ENCODE data around the gene TULP4.
A peak's percentile ranks its signal among the peaks of the same experiment; 100 is the strongest.
"Not testable (repeated sequence)": the region's sequence is repeated elsewhere in the genome, so short reads cannot be mapped to it uniquely, and the experiment has no call there.

Gene TULP4

GRCh38 chr6:158312165-158312564 is at the start of gene TULP4:
TSS of gene TULP4 (plus strand) at chr6:158312465. CDS start at chr6:158314017, 1,552 bp downstream.
- no peak for FAIRE-seq

- FAIRE-seq, result no peak
Observed at GRCh38 chr6:158262755-158263154, 49.5 kb upstream of the TULP4 start.

- no peak for FAIRE-seq
Observed at GRCh38 chr6:158264180-158264579, 48.1 kb upstream of the TULP4 start.

GRCh38 chr6:158266131-158266530 is 46.1 kb upstream of the TULP4 start:
- FAIRE-seq, result no peak

- FAIRE-seq, result no peak
Observed at GRCh38 chr6:158268361-158269147, 43.7 kb upstream of the TULP4 start.

- FAIRE-seq, result no peak
Observed at GRCh38 chr6:158269657-158270056, 42.6 kb upstream of the TULP4 start.

GRCh38 chr6:158270389-158271127 is 41.7 kb upstream of the TULP4 start:
- no peak for FAIRE-seq

GRCh38 chr6:158272324-158272723 is 39.9 kb upstream of the TULP4 start:
- FAIRE-seq, result no peak

- FAIRE-seq, result no peak
Observed at GRCh38 chr6:158278004-158278403, 34.3 kb upstream of the TULP4 start.

GRCh38 chr6:158279615-158280014 is 32.6 kb upstream of the TULP4 start:
- no peak for FAIRE-seq

- no peak for FAIRE-seq
Observed at GRCh38 chr6:158283304-158283980, 28.8 kb upstream of the TULP4 start.

GRCh38 chr6:158284007-158284875 is 28.0 kb upstream of the TULP4 start:
- no peak for FAIRE-seq

- FAIRE-seq, result peak; percentile 69
Observed at GRCh38 chr6:158284876-158285655, 27.2 kb upstream of the TULP4 start.

GRCh38 chr6:158285656-158286021 is 26.6 kb upstream of the TULP4 start:
- FAIRE-seq, result no peak

GRCh38 chr6:158286413-158286812 is 25.9 kb upstream of the TULP4 start:
- FAIRE-seq, result peak; percentile 41

- no peak for FAIRE-seq
Observed at GRCh38 chr6:158287047-158287446, 25.2 kb upstream of the TULP4 start.

- no peak for FAIRE-seq
Observed at GRCh38 chr6:158290040-158290439, 22.2 kb upstream of the TULP4 start.

- no peak for FAIRE-seq
Observed at GRCh38 chr6:158290659-158291058, 21.6 kb upstream of the TULP4 start.

GRCh38 chr6:158292016-158292415 is 20.2 kb upstream of the TULP4 start:
- no peak for FAIRE-seq

- FAIRE-seq, result no peak
Observed at GRCh38 chr6:158293122-158293521, 19.1 kb upstream of the TULP4 start.

- FAIRE-seq, result not testable (repeated sequence)
Observed at GRCh38 chr6:158295976-158296853, 16.1 kb upstream of the TULP4 start.
